ENCODE data around the gene KCNK3. TPM values are rescaled to one million over a fixed set of nuclear protein-coding genes. Genes with fewer than 3 reads are reported as not detected.
A peak's percentile ranks its signal among the peaks of the same experiment; 100 is the strongest.

The KCNK3 gene
- total RNA-seq, 2 donors from 2014 or later: 11.1 to 14.5 TPM

- Histone ChIP-seq H3K27ac (peak overlapping the region; percentile 19 to 41), H3K4me3 (no peak overlapping the region), H3K27me3 (replicated peaks; ENCODE audit: insufficient read depth) (no peaks in the 10 kb centered on the region), H3K9me3 (no peaks in the 10 kb centered on the region), H3K4me1 (replicated peaks) (peaks cover 3% of the 10 kb centered on the region), H3K36me3 (no peaks in the 10 kb centered on the region)
- DNase-seq (ENCODE audit: low spot score): no peak
- intact Hi-C loops (cut with DNase I): no loop called here
- WGBS: 85% methylated on average over 5 of the region's 5 CpGs
- TF ChIP-seq CTCF (IDR thresholded peaks at IDR 0.05) (no peak), POLR2A (IDR thresholded peaks at IDR 0.05) (no peak), POLR2AphosphoS5 (IDR thresholded peaks at IDR 0.05) (no peak)
Measured at GRCh38 chr2:26705126-26705525, 12.6 kb downstream of the KCNK3 start.

- 75% methylated on average over 3 of the region's 3 CpGs for WGBS
- intact Hi-C loops (cut with DNase I): no loop called here
- H3K4me1 ChIP-seq (replicated peaks): peaks cover 9% of the 10 kb centered on the region
- H3K4me3 ChIP-seq: no peak overlapping the region
- TF ChIP-seq CTCF (IDR thresholded peaks at IDR 0.05) (no peak), POLR2AphosphoS5 (IDR thresholded peaks at IDR 0.05) (no peak), POLR2A (IDR thresholded peaks at IDR 0.05) (no peak)
- no peaks in the 10 kb centered on the region for H3K36me3 ChIP-seq
- no peaks in the 10 kb centered on the region for H3K9me3 ChIP-seq
- no peak for DNase-seq (ENCODE audit: low spot score)
- no peaks in the 10 kb centered on the region for H3K27me3 ChIP-seq (replicated peaks; ENCODE audit: insufficient read depth)
- H3K27ac ChIP-seq: peak overlapping the region in 1 of 2 donors; percentile 41
Measured at GRCh38 chr2:26706093-26706492, 13.6 kb downstream of the KCNK3 start.

- no peaks in the 10 kb centered on the region for H3K27me3 ChIP-seq (replicated peaks; ENCODE audit: insufficient read depth)
- H3K4me3 ChIP-seq: no peak overlapping the region
- H3K36me3 ChIP-seq: no peaks in the 10 kb centered on the region
- WGBS: 46% methylated on average over 19 of the region's 19 CpGs
- H3K9me3 ChIP-seq: no peaks in the 10 kb centered on the region
- TF ChIP-seq POLR2A (IDR thresholded peaks at IDR 0.05) (no peak), POLR2AphosphoS5 (IDR thresholded peaks at IDR 0.05) (no peak), CTCF (IDR thresholded peaks at IDR 0.05) (no peak)
- intact Hi-C loops (cut with DNase I): no loop called here
- DNase-seq (ENCODE audit: low spot score): no peak
- H3K4me1 ChIP-seq (replicated peaks): peaks cover 10% of the 10 kb centered on the region
- no peak overlapping the region for H3K27ac ChIP-seq
Measured at GRCh38 chr2:26706616-26707473, 14.3 kb downstream of the KCNK3 start.

GRCh38 chr2:26707747-26708146 lies 15.2 kb downstream of the KCNK3 start:
- no peaks in the 10 kb centered on the region for H3K9me3 ChIP-seq
- H3K36me3 ChIP-seq: no peaks in the 10 kb centered on the region
- H3K27me3 ChIP-seq (replicated peaks; ENCODE audit: insufficient read depth): no peaks in the 10 kb centered on the region
- no peak for DNase-seq (ENCODE audit: low spot score)
- WGBS: 85% methylated on average over 5 of the region's 5 CpGs
- intact Hi-C loops (cut with DNase I): no loop called here
- peaks cover 10% of the 10 kb centered on the region for H3K4me1 ChIP-seq (replicated peaks)
- TF ChIP-seq POLR2AphosphoS5 (IDR thresholded peaks at IDR 0.05): no peak
- H3K4me3 ChIP-seq: no peak overlapping the region
- no peak overlapping the region for H3K27ac ChIP-seq

GRCh38 chr2:26708457-26708856 lies 15.9 kb downstream of the KCNK3 start:
- no peaks in the 10 kb centered on the region for H3K36me3 ChIP-seq
- H3K4me1 ChIP-seq (replicated peaks): peaks cover 10% of the 10 kb centered on the region
- H3K27ac ChIP-seq: no peak overlapping the region
- DNase-seq (ENCODE audit: low spot score): no peak
- no peaks in the 10 kb centered on the region for H3K9me3 ChIP-seq
- 94% methylated on average over 8 of the region's 8 CpGs for WGBS
- no peak overlapping the region for H3K4me3 ChIP-seq
- intact Hi-C loops (cut with DNase I): no loop called here
- H3K27me3 ChIP-seq (replicated peaks; ENCODE audit: insufficient read depth): no peaks in the 10 kb centered on the region
- TF ChIP-seq CTCF (IDR thresholded peaks at IDR 0.05) (no peak), POLR2A (IDR thresholded peaks at IDR 0.05) (no peak), POLR2AphosphoS5 (IDR thresholded peaks at IDR 0.05) (no peak)
